Vagina (tissue), 2 donors: ENCODE data around the gene NPEPPS. TPM values are rescaled to one million over a fixed set of nuclear protein-coding genes. Genes with fewer than 3 reads are reported as not detected.

Experiments used
- DNase-seq, 2 donors: peaks; one replicate each; pipeline ENCODE4 v3.0.0-alpha.2; 2017; ENCODE audit errors: extremely low spot score in 2 of 2
- H3K27ac ChIP-seq: fragments of 200-600 bp; sonication (generic); one replicate; pipeline ENCODE4 v1.5.1; 2019
- H3K27me3 ChIP-seq: fragments of 200-600 bp; sonication (generic); one replicate; pipeline ENCODE4 v1.5.1; 2019
- H3K36me3 ChIP-seq, 2 donors: fragments of 200-600 bp; sonication (generic); one replicate each; pipeline ENCODE4 v1.5.1; 2017 to 2019
- H3K4me1 ChIP-seq: fragments of 200-600 bp; sonication (generic); one replicate; pipeline ENCODE4 v1.5.1; 2019
- H3K4me3 ChIP-seq, 2 donors: fragments of 200-600 bp; sonication (generic); 1 replicate in 1 of 2; 2 replicates in 1 of 2; pipeline ENCODE4 v1.5.1; 2016 to 2019
- H3K9me3 ChIP-seq: fragments of 200-600 bp; sonication (generic); one replicate; pipeline ENCODE4 v1.5.1; 2019
- POLR2A ChIP-seq, 2 donors: fragments of 450-650 bp; IDR thresholded peaks; one replicate each; pipeline ENCODE4 v1.6.1; 2017; ENCODE audit warnings: antibody characterized with exemption in 2 of 2, mild to moderate bottlenecking in 2 of 2, moderate library complexity in 2 of 2
- POLR2AphosphoS5 ChIP-seq, 2 donors: sonication (generic); formaldehyde crosslinking; IDR thresholded peaks; one replicate each; pipeline ENCODE4 v1.9.0; 2017; ENCODE audit warnings: antibody characterized with exemption in 2 of 2, mild to moderate bottlenecking in 2 of 2, low read depth in 1 of 2; ENCODE audit not compliant: insufficient read depth in 1 of 2
- intact Hi-C: fragments of 100-400 bp; cut with DNase I; formaldehyde crosslinking; loops from one replicate; pipeline ENCODE4 v1.15.1; 2023
- total RNA-seq: library from RNA; depleted of rRNA; stranded (reverse); fragments of >200 nt; gene quantifications from one replicate; pipeline ENCODE4 v1.2.3, GENCODE V29; 2016
- TF ChIP-seq, protein P1 (sequence below), 3 experiments: fragments of 450-650 bp in 2 of 3; fragments of 200-600 bp in 1 of 3; sonication (generic) in 1 of 3; IDR thresholded peaks; one replicate each; pipeline ENCODE4 v1.5.1; 2017 to 2019; ENCODE audit warnings: antibody characterized with exemption in 3 of 3, mild to moderate bottlenecking in 2 of 3, moderate library complexity in 2 of 3

Gene NPEPPS
- total RNA-seq, 1 donor from 2014 or later = 121 TPM

DNA sequence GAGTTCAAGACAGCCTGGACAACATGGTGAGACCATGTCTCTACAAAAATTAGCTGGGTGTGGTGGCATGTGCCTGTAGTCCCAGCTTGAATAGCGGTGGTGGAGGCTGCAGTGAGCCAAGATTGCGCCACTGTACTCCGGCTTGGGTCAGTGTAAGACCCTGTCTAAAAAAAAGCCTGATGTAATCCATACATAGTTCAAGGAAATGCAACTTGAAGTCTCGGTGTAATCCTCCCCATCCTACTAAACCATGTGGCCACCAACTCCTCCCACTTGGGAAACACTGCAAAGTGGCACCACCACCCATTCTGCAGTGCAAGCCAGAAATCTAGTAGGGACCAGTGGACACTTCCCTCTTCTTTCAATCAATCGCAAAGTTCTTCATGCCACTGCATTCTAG, 113.4 kb downstream of the NPEPPS start:
- H3K27ac ChIP-seq = no peak overlapping the region
- H3K27me3 ChIP-seq = no peaks in the 10 kb centered on the region
- H3K9me3 ChIP-seq = no peaks in the 10 kb centered on the region
- no peak for TF ChIP-seq POLR2AphosphoS5 (IDR thresholded peaks at IDR 0.05; ENCODE audit: insufficient read depth in 1 of 2, low read depth in 1 of 2)
- TF ChIP-seq, protein P1, sequence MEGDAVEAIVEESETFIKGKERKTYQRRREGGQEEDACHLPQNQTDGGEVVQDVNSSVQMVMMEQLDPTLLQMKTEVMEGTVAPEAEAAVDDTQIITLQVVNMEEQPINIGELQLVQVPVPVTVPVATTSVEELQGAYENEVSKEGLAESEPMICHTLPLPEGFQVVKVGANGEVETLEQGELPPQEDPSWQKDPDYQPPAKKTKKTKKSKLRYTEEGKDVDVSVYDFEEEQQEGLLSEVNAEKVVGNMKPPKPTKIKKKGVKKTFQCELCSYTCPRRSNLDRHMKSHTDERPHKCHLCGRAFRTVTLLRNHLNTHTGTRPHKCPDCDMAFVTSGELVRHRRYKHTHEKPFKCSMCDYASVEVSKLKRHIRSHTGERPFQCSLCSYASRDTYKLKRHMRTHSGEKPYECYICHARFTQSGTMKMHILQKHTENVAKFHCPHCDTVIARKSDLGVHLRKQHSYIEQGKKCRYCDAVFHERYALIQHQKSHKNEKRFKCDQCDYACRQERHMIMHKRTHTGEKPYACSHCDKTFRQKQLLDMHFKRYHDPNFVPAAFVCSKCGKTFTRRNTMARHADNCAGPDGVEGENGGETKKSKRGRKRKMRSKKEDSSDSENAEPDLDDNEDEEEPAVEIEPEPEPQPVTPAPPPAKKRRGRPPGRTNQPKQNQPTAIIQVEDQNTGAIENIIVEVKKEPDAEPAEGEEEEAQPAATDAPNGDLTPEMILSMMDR (IDR thresholded peaks at IDR 0.05) = no peak
- no peak for TF ChIP-seq POLR2A (IDR thresholded peaks at IDR 0.05)
- intact Hi-C loops = no loop called here
- no peak overlapping the region for H3K4me3 ChIP-seq
- H3K4me1 ChIP-seq = peaks cover 11% of the 10 kb centered on the region
- no peaks in the 10 kb centered on the region for H3K36me3 ChIP-seq
- DNase-seq = no peak

DNA sequence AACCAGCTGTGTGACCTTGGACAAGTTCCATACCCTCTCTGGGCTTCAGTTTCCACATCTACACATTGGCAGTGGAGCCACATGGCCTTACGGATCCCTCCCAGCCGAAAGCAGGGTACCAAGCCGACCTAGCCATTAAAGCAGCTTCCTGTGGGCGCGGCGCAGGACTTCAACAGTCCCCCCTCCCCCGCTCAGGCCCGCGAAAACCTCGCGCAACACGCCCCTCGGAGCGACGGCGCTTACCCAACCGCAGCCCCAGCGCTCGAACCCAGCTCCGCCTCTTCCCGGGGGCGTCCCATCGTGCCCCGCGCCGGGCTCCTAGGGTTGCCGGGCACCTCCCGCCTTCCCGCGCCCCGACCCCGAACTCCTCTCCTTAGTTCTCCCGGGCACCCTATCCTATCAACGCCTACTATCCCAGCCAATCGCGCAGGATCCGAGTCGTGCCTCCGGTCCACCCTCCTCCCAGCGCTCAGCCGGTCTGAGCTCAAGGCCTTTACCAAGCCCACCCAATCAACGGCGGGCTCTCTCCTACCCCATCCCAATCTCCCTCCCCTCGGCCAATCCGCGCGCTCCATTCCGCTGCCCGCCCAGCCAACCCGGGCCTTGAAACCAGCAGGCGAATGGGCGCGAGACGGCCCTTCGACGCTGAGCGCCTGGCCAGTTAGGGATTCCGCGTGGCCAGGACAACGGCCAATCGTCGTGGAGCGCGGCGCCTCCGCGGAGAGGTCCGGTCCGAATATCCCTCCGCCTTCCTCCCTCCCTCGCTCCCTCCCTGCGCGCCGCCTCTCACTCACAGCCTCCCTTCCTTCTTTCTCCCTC, 118.5 kb downstream of the NPEPPS start, which contains the start of gene KPNB1:
TSS of gene KPNB1 (plus strand) at position 767 of the 819 bp plus-strand sequence. CDS start 326 bp downstream, outside the sequence.
- intact Hi-C loops = no loop called here
- Histone ChIP-seq H3K4me1 (peaks cover 40% of the 10 kb centered on the region), H3K36me3 (peaks cover 0 to 27% of the 10 kb centered on the region in 2 donors), H3K27ac (peak within 1 kb of the TSS; percentile 94), H3K27me3 (no peaks in the 10 kb centered on the region), H3K9me3 (no peaks in the 10 kb centered on the region), H3K4me3 (peak within 1 kb of the TSS; percentile 85 to 98)
- TF ChIP-seq POLR2AphosphoS5 (IDR thresholded peaks at IDR 0.05; ENCODE audit: insufficient read depth in 1 of 2, low read depth in 1 of 2) (peak; percentile 84 to 93), POLR2A (IDR thresholded peaks at IDR 0.05) (peak in 1 of 2 donors; percentile 24)
- TF ChIP-seq, protein P1 (IDR thresholded peaks at IDR 0.05) = peak in 1 of 3 experiments; percentile 8
- DNase-seq = peak; percentile 98 to 100

DNA sequence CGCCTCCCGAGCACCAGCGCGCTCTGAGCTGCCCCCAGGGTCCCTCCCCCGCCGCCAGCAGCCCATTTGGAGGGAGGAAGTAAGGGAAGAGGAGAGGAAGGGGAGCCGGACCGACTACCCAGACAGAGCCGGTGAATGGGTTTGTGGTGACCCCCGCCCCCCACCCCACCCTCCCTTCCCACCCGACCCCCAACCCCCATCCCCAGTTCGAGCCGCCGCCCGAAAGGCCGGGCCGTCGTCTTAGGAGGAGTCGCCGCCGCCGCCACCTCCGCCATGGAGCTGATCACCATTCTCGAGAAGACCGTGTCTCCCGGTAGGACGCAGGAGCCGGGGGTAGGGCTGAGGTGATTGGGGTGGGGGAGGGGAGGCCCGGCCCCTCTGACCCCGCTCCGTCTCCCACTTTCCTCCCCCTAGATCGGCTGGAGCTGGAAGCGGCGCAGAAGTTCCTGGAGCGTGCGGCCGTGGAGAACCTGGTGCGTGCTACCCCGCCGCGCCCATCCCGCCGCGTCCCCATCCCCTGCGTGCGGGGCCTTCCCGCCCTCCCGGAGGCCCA, 119.1 kb downstream of the NPEPPS start:
- peaks cover 47% of the 10 kb centered on the region for H3K4me1 ChIP-seq
- no peaks in the 10 kb centered on the region for H3K9me3 ChIP-seq
- DNase-seq = peak in 1 of 2 donors; percentile 91
- H3K36me3 ChIP-seq = peaks cover 0 to 34% of the 10 kb centered on the region in 2 donors
- H3K27me3 ChIP-seq = no peaks in the 10 kb centered on the region
- peak overlapping the region; percentile 94 for H3K27ac ChIP-seq
- intact Hi-C loops = no loop called here
- TF ChIP-seq POLR2A (IDR thresholded peaks at IDR 0.05) = peak in 1 of 2 donors; percentile 34
- TF ChIP-seq, protein P1 (IDR thresholded peaks at IDR 0.05) = no peak
- peak overlapping the region; percentile 85 to 98 for H3K4me3 ChIP-seq

DNA sequence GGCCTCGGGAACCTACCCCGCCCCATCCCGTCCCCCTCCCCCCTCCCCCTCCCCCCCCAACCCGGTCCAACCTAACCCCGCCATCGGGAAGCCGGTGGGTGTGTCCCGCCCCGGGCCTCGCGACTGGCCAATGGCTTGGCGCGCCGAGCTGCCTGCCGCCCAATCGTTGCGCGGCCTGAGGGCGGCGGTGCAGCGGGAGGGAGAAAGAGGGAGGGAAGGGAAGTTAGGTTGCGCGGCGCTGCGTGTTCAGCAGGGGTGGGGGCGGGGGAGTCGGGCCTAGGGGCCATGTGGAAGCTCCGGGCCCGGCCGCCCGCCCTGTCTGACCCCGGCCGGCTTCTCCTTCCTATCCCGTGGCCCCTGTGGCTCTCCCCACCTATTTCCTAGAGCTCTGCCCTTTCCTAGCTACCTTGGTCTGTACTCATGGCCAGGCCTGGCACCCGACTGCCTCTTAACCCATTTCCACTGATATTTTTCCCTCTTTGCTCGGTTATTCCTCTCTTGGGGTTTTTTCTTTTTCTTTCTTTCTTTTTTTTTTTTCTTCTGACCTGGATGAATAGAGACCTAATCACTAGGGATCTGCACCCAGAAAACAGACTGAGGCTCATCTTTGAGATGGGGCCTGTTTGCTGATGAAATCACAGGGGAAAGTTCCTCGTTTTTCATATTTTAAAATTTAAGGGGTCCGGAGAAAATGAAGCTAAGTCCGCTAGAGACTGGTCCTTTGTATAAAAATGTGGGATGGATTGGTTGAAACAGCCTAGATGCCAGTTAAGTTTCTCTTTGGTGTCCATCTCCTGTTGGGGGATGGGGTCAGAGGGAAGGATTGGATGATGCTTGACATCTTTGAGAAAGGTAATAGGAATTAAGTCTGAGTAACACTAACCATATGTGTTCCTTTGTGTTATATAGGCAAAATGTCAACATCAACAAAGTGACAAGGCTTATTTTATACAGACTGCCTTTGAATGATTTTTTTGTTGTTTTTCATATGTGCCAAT, 119.9 kb downstream of the NPEPPS start:
- intact Hi-C loops = no loop called here
- H3K9me3 ChIP-seq = no peaks in the 10 kb centered on the region
- H3K4me3 ChIP-seq = peak overlapping the region; percentile 85 to 98
- peaks cover 49% of the 10 kb centered on the region for H3K4me1 ChIP-seq
- H3K27ac ChIP-seq = peak overlapping the region; percentile 94
- DNase-seq = peak; percentile 97
- TF ChIP-seq, protein P1 (IDR thresholded peaks at IDR 0.05) = no peak
- no peak for TF ChIP-seq POLR2A (IDR thresholded peaks at IDR 0.05)
- TF ChIP-seq POLR2AphosphoS5 (IDR thresholded peaks at IDR 0.05; ENCODE audit: insufficient read depth in 1 of 2, low read depth in 1 of 2) = peak; percentile 41 to 44
- H3K36me3 ChIP-seq = peaks cover 0 to 42% of the 10 kb centered on the region in 2 donors
- no peaks in the 10 kb centered on the region for H3K27me3 ChIP-seq
